Body of pancreas (tissue), 4 donors: ENCODE measurements around the gene STIL. TPM values are rescaled to one million over a fixed set of nuclear protein-coding genes. Genes with fewer than 3 reads are reported as not detected.
A peak's percentile ranks its signal among the peaks of the same experiment; 100 is the strongest.

Experiments
- ATAC-seq: fragments of 150-250 bp; one replicate; pipeline ENCODE4 v1.9.1; 2016
- DNase-seq, 4 donors: peaks; one replicate each; pipeline ENCODE4 v3.0.0-alpha.2; 2019
- H3K27ac ChIP-seq, 4 donors: fragments of 200-600 bp; sonication (generic); 1 replicate in 3 of 4; 2 replicates in 1 of 4; pipeline versions ENCODE4 v1.5.1 to v1.6.1; 2016 to 2019; ENCODE audit warnings: mild to moderate bottlenecking in 1 of 4, mixed read lengths in 1 of 4, moderate library complexity in 1 of 4
- H3K27me3 ChIP-seq, 2 donors: fragments of 200-600 bp; sonication (generic); one replicate each; pipeline ENCODE4 v1.6.0; 2016; ENCODE audit warnings: mild to moderate bottlenecking in 1 of 2
- H3K36me3 ChIP-seq, 2 donors: fragments of 200-600 bp; sonication (generic); replicated peaks in 1 of 2; 2 replicates each; pipeline ENCODE4 v1.5.1; 2016; ENCODE audit warnings: low read depth in 2 of 2; ENCODE audit not compliant: insufficient read depth in 1 of 2
- H3K4me1 ChIP-seq: fragments of 200-600 bp; sonication (generic); one replicate; pipeline ENCODE4 v1.6.0; 2016
- H3K4me3 ChIP-seq, 2 donors: fragments of 200-600 bp; sonication (generic); 1 replicate in 1 of 2; 2 replicates in 1 of 2; pipeline ENCODE4 v1.5.1; 2016 to 2019
- H3K9me3 ChIP-seq, 3 donors: fragments of 200-600 bp; sonication (generic); 1 replicate in 2 of 3; 2 replicates in 1 of 3; pipeline ENCODE4 v1.5.1; 2016
- CTCF ChIP-seq, 7 experiments: fragments of 450-650 bp in 4 of 7; fragments of 200-600 bp in 3 of 7; sonication (generic) in 3 of 7; IDR thresholded peaks; one replicate each; pipeline ENCODE4 v1.5.1; 2016 to 2019; ENCODE audit warnings: antibody characterized with exemption in 7 of 7
- POLR2A ChIP-seq, 3 donors: fragments of 450-650 bp; IDR thresholded peaks; one replicate each; pipeline ENCODE4 v1.6.1; 2016; ENCODE audit warnings: antibody characterized with exemption in 3 of 3, mild to moderate bottlenecking in 2 of 3
- WGBS, 2 donors: methylation state at CpG; one replicate each; pipeline ENCODE4 v1.1.5; 2017; 5-methylcytosine and 5-hydroxymethylcytosine counted together
- intact Hi-C: fragments of 100-400 bp; cut with DNase I; formaldehyde crosslinking; loops from one replicate; pipeline ENCODE4 v1.15.1; 2023
- total RNA-seq, 2 donors: library from RNA; depleted of rRNA; stranded (reverse); fragments of >200 nt; gene quantifications; one replicate each; pipeline ENCODE4 v1.1.0, GENCODE V29; 2016

Gene STIL
- total RNA-seq, 2 donors from 2014 or later = 0.52 TPM; not detected in 1

- intact Hi-C loops = no loop called here
- TF ChIP-seq CTCF (IDR thresholded peaks at IDR 0.05) (no peak), POLR2A (IDR thresholded peaks at IDR 0.05) (no peak)
- H3K9me3 ChIP-seq = no peaks in the 10 kb centered on the region
- H3K27me3 ChIP-seq = peaks cover 5 to 45% of the 10 kb centered on the region in 2 donors
- no peak overlapping the region for H3K27ac ChIP-seq
- H3K36me3 ChIP-seq = no peaks in the 10 kb centered on the region
- no peak for DNase-seq
- peaks cover 28% of the 10 kb centered on the region for H3K4me1 ChIP-seq
- H3K4me3 ChIP-seq = no peak overlapping the region
- ATAC-seq = no peak
- 15 to 18% methylated on average over 23 of the region's 23 CpGs for WGBS, 2 donors
Observed at GRCh38 chr1:47229886-47230691, 83.9 kb downstream of the STIL start.

GRCh38 chr1:47229031-47229885 is 84.7 kb downstream of the STIL start:
- 19 to 20% methylated on average over 33 to 35 of the region's 35 CpGs for WGBS, 2 donors
- Histone ChIP-seq H3K4me3 (no peak overlapping the region), H3K4me1 (peaks cover 35% of the 10 kb centered on the region), H3K36me3 (no peaks in the 10 kb centered on the region), H3K9me3 (no peaks in the 10 kb centered on the region), H3K27ac (no peak overlapping the region), H3K27me3 (peaks cover 9 to 53% of the 10 kb centered on the region in 2 donors)
- intact Hi-C loops = no loop called here
- no peak for DNase-seq
- TF ChIP-seq POLR2A (IDR thresholded peaks at IDR 0.05) (no peak), CTCF (IDR thresholded peaks at IDR 0.05) (no peak)
- no peak for ATAC-seq

- WGBS, 2 donors = 46 to 88% methylated on average over 3 to 12 of the region's 12 CpGs
- peak; percentile 10 for ATAC-seq
- H3K4me1 ChIP-seq = peaks cover 35% of the 10 kb centered on the region
- H3K9me3 ChIP-seq = no peaks in the 10 kb centered on the region
- no peak overlapping the region for H3K27ac ChIP-seq
- peaks cover 9 to 59% of the 10 kb centered on the region in 2 donors for H3K27me3 ChIP-seq
- no peaks in the 10 kb centered on the region for H3K36me3 ChIP-seq
- no peak overlapping the region for H3K4me3 ChIP-seq
- TF ChIP-seq CTCF (IDR thresholded peaks at IDR 0.05) (no peak), POLR2A (IDR thresholded peaks at IDR 0.05) (peak in 2 of 3 donors; percentile 19 to 22)
- DNase-seq = no peak
- intact Hi-C loops = no loop called here
Observed at GRCh38 chr1:47228644-47229030, 85.3 kb downstream of the STIL start.

GRCh38 chr1:47227341-47228232 is 86.4 kb downstream of the STIL start:
- DNase-seq (no peak), ATAC-seq (no peak)
- whole genome bisulfite sequencing, 2 donors = 43 to 58% methylated on average over 6 to 7 of the region's 7 CpGs
- H3K27me3 ChIP-seq = peaks cover 9 to 50% of the 10 kb centered on the region in 2 donors
- no peaks in the 10 kb centered on the region for H3K36me3 ChIP-seq
- peaks cover 35% of the 10 kb centered on the region for H3K4me1 ChIP-seq
- intact Hi-C loops = no loop called here
- no peak for TF ChIP-seq POLR2A (IDR thresholded peaks at IDR 0.05)
- no peak for TF ChIP-seq CTCF (IDR thresholded peaks at IDR 0.05)
- no peak overlapping the region for H3K4me3 ChIP-seq
- no peak overlapping the region for H3K27ac ChIP-seq
- no peaks in the 10 kb centered on the region for H3K9me3 ChIP-seq
